TTC549 (cell line): ENCODE results near the gene PRKD1.
"Not testable (repeated sequence)": the region's sequence is repeated elsewhere in the genome, so short reads cannot be mapped to it uniquely, and the experiment has no call there.

Source experiments
- FAIRE-seq: peaks from 2 replicates; lab custom pipeline; 2012; peaks lifted over from hg19 to GRCh38; lab: Jason Lieb, UNC

PRKD1 gene

DNA sequence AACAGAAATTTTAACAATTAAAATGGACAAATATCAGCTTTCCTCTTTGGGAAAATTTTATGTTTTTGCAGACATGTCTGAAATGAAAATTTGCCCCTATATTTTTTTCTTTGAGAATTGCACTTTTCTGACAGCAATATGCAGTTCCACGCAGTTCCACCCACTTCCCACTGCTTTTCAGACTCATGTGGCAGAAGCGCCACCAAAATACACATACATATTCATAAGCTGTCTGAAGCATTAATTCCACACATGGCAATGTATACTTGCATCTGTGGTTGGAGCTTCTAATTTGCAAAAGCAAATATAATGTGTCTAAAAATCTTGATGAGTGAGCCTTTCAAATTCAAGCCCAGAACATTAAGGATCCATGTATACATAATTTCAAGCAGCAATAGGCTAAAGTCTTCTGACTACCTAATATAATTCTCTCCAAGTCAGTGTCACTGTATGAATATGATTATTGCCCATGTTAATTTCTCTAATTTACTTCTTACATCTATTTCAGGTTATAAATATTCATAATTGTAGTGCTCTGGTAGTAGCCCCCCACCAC lies 129.5 kb downstream of the PRKD1 start:
- no peak for FAIRE-seq

DNA sequence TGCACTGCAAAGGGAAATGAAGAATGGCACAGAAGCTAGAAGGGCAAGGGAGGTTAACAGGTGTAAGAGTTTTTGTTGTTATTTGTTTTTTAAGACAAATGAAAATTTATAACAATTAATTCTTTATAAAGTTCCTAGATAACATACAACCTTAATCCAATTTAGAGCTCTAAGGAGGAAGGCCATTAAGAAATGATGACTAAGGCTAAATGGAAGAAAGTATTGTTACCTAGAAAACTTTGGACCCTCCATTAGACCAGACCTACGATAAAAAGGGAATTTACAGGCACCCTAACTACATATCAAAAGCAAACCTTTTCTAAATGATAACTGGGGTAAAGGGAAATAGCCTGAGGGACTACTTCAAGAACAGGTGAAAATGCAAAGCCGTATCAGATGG lies 130.8 kb downstream of the PRKD1 start:
- no peak for FAIRE-seq

DNA sequence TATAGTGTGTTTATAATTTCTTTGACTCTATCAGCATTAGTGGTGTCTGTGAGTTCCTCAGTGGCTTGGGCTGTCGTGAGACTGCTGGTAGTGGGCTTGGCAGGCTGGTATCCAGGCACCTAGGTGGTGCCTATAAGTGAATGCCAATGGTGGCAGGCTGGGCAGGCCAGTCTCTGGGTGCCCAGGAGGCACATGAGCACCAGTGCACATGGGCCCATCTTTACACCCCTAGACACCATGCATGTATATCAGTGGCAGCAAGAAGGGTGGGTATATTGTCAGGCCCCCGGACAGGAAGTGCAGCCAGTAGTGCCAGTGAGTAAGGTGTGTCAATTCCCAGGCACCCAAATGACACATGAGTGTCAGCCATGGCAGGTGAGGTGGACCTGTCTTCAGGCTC lies 138.2 kb downstream of the PRKD1 start:
- no peak for FAIRE-seq

DNA sequence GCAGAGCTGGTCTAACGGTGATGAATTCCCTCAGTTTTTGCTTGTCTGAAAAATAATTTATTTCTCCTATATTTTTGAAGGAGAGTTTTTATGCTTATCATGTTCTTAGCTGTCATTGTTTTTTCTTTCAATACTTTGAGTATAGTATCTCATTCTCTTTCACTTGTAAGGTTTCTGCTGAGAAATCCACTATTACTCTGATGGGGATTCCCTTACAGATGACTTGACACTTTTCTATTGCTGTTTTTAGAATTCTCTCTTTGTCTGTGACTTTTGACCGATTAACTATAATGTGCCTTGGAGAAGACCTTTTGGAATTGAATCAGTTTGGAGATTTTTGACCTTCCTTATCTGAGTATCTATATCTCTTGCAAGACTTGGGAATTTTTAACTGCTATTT lies 139.6 kb downstream of the PRKD1 start:
- FAIRE-seq, result no peak

DNA sequence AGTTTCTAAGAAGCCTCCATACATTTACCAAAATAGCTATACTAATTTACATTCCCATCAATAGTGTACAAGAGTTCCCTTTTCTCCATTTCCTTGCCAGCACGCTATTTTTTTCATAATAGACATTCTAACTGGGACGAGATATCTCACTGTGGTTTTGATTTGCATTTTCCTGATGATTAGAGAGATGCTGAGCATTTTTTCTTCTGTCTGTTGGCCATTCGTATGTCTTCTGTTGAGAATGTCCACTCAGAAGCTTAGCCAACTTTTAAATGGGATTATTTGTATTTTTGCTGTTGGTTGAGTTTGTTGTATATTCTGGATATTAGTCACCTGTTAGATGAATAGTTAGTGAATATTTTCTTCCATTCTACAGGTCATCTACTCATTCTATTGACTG lies 144.1 kb downstream of the PRKD1 start:
- FAIRE-seq, result no peak

DNA sequence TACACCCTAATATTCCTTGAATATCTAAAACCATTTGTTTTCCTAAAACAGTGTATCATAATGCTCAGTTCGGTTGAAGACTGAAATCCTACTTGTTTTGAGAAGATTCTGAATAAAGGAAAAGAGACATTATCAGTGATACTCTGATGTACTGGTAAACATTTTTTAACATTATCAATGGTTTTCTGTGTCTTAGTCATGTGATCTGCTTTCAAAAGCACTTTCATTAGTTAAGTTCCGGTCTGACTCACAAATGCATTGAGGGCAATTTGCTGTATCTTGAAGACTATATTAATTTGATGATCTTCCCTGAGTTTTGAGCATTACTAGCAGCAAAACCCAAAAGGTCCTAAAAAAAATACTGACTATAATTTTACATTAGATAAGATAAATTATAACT lies 145.6 kb downstream of the PRKD1 start:
- no peak for FAIRE-seq

DNA sequence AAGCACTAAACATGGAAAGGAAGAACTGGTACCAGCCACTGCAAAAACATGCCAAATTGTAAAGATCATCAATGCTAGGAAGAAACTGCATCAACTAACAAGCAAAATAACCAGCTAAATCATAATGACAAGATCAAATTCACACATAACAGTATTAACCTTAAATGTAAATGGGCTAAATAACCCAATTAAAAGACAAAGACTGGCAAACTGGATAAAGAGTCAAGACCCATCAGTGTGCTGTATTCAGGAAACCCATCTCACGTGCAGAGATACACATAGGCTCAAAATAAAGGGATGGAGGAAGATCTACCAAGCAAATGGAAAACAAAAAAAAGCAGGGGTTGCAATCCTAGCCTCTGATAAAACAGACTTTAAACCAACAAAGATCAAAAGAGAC lies 150.5 kb downstream of the PRKD1 start:
- not testable (repeated sequence) for FAIRE-seq

DNA sequence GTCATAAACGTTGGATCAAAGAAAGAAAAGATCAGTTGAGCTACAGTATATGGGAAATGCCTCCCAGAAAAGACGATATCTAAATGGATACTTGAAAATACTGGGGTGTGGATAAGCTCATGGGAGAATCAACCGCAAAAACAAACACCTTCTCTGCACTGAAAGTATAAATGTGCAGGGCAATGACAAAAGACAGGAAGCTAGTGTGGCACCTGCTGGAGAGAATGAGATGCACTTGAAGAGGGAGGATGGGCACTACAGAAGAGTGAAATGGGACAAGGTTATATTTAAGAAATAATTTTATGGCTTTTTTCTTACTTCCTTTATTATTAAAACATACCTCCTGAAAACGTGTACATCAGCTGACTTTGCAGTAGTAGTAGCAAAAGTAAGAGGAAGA lies 153.7 kb downstream of the PRKD1 start:
- no peak for FAIRE-seq

DNA sequence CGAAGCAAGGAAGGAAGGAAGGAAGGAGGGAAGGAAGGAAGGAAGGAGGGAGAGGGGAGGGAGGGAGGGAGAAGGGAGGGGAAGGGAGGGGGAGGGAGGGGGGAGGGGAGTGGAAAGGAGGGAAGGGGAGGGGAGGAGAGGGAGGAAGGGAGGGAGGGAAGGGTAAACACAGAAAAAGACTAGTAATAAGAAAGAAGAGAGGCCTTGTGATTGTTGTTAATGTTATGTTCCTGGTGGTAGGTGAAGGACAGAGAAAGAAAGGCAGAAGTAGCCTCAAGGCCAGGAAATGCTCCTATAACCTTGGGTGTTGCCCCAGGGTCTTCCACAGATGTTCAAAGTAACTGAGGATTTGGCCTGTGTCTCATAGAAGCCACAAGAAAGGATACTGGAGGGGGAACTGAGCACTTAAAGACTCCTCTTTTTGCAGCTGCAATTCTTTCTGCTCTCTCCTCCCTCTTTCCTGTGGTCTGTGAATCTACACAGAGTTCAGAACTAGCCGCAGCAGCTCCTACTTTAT lies 164.2 kb downstream of the PRKD1 start:
- FAIRE-seq, result no peak

DNA sequence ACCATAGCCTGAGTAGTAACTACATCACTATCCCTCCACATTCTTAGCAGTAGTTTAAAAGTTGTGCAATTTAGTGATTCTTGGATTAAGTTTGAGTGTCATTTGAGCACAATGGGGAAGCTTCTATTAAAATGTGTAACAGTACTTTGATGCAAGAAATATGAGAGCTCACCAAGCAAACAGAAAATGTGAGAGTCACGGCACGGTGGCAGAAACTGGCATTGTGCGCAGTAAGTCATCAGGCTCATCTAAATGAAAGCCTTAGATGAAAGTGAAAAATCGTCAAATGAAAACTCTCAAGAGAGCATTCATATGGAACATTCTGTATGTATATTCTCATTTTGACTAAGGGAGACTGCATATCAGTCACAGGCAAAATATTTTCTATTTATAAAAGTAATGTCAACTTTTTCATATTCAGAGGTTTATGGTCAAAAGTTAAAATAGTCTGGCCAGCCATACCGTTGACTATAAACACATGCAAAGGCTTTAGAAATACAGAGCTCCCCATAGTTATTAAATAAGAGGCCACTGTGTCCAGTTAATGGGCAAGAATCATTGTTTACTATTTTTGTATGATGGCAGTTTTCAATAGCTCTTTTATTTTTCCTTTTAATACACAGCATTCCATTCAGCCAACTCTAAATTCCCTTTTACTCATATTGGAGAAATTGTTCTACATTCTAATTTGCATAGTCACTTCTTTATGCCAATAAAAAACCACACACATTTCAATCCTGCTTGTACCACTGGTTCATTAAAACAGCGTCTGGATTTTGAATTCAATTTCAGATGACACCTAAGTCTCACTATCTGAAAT lies 167.9 kb downstream of the PRKD1 start:
- FAIRE-seq, result no peak

DNA sequence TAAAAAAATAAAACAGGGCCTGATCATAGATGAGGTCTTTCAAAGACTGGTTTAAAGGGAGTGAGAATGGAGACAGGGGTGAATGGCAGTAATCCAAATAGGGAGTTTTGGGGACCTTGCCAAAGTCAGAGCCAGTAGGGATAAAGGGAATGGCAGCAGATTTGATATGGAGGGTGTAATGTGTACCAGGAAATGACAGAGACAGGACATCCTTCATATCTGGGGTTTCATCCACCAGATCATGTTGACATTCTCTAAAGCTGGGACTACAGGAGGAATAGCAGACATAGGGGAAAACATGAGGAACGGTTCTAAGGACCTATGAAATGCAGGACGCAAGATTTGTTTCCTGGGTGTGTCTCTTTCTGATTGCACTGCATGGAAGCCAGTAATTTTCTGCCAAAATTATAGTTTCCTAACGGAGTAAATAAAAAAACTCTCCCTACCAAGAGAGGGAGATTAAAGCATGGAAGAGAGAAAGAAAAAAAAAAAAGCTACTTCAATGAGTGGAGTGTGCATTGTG lies 169.9 kb downstream of the PRKD1 start:
- no peak for FAIRE-seq

DNA sequence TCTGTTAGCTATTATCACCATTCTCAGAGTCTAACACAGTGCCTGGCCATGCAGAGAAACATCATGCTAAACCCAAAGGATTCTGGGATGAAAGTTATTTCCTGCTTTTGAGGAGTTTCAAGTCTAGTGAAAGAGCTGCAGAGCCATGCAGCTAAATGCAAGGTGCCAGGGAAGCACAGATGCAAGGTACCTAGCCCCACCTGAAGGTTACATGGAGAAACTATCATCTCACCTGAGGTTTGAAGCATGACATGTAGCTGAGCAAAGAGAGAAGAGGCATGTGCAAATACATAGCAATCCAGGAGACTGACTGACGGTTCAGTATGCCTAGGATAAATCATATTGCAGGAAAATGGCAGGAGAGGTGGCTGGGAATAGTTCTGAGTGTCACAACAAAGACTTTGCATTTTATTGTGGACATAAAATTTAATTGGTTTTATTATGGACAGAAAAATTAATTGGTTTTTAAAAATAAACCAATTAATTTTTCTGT lies 170.4 kb downstream of the PRKD1 start:
- no peak for FAIRE-seq

DNA sequence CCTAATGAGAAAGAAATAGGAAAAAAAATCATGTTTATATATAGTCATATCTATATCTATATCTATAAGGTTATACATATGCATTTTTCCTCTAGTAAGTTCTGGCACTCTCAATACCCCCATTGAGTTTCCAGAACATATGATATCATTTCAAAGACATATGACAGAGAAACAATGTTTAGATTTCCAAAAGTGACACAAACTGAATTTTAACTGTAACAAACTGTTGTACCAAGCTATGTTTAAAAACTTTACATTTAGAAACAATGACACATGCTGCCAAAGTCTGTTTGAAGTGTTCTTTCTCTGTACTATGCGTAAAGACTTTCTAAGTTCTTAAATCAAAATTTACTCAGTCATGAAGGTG lies 171.6 kb downstream of the PRKD1 start:
- FAIRE-seq, result no peak

DNA sequence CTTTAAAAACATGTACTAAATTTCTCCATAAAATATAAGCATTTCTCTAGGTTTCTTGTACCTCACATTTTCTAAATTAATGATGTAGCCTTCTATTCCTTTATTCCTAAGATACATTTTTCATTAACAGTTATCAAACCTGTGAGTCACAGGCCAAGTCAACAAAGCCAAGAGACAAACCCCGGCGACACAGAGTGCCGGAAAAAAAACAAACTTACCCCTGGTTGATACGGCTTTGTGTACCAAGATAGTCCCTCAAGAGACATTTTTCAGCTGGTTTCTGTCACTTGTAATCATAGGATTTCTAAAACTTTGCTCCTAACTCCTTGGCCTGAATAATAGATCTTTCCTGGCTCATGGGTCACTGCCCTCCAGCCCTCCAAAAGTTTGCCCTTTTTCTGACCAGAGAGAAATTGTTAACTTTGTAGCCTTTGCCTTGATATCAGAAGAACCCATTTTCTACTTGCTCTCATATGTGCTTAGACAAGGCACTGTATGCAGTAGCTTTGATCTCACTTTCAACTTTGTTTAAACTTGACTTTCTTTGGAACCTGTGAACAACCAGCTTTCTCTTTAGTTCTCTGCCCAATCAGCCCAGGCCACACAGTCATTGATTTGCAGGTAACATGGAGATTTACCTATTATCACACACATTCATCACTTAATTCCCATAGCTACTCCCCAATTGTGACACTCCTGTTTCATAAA lies 172.2 kb downstream of the PRKD1 start:
- no peak for FAIRE-seq

DNA sequence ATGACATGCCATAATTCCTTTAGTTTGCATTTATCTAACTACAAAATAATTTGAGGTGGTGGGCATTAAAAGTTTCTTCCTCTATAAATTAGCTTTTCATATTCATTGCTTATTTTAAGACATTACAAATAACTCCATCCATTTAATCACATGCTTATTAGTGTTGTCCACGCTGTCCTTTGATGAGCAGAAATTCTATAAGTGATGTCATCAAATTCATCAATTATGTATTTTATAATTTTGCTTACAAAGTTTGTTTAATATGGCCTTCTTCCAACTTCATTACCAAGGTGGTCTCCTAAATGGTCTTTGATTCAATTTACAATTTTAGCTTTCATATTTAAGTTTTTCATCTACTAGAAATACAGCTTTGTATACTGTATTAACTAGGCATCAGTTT lies 173.5 kb downstream of the PRKD1 start:
- FAIRE-seq, result no peak

DNA sequence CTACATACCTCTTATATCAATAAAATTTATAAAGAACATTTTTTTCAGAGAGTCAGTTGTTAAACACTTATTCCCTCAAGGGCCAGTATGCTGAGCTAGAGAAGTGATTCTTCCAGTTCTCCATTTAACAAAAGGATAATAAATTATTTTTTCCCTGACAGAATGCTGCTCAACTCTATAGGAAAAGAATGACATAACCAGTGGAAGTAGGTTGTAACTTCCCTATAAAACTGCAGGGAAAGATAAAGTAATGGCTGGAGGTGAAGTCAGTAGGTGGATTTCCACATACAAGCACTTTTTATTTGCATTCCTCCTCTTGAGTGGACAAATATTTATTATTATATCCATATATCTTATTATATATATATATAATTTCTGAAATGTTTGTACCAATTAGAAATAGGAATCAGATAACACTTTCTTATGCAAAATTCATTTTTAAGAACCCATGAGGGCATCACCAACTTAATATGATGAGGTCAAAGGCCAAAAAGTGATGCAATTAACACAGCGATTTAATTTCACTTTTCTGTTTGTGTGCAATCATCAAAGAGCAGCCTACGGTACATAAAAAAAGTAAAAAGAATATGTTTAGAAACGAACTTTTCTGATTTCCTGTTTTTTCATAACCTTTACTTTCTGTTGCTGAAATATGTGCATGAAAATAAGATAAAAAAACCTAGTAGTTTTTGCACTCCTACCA lies 175.3 kb downstream of the PRKD1 start:
- no peak for FAIRE-seq

DNA sequence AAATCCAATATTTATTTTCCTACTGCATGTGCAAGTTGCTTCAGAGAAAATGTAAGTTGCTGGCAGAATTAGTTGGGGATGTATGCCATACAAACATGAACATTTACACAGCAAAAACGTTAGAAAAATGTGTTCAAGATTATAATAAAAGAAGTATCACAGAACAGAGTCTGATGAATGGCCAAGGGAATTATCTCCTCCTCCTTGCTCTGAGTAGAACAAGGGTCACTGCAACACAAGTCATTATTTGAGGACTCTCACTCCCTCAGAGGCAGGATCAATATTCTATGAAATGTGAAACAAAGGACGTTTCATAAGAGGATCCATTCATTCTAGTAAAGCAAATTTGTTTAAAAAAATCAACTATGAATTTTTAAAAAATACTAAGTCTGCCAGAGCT lies 177.8 kb downstream of the PRKD1 start:
- no peak for FAIRE-seq

DNA sequence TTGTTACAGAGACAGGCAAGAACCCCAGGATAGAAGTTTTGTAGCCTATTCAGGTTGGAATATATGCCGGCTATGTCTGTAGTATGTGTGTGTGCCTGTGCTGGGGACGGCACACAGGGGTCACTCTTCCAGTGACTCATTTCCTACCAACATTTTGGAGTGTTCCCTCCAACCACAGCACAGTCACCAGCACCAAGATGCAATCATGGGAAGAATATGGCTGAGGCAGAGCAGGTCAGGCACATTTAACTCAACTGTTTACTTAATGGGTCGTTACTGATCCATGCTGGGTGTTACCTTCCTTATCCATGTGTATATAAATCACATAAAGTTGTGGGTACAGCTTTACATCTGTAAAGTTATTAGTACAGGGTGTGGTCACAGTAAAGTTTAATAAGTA lies 178.3 kb downstream of the PRKD1 start:
- FAIRE-seq, result no peak

DNA sequence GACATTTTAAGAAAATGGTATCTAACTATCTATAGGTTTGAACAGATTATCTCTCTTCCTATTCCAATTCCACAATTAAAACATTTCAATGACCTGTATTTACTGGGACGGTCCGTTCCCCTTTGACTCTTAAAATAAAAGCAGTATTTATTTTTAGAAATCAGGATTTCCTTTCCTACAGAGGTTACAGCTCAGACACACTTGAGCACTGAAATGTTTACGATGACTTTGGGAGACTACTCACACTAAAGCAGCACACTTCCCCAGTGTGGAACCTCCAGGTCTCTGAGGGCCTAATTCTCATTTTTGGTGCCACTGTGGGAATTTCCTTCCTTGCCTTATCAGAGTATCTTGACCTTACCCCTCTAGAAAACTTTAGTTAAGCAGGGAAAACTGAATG lies 181.8 kb downstream of the PRKD1 start:
- FAIRE-seq, result no peak

DNA sequence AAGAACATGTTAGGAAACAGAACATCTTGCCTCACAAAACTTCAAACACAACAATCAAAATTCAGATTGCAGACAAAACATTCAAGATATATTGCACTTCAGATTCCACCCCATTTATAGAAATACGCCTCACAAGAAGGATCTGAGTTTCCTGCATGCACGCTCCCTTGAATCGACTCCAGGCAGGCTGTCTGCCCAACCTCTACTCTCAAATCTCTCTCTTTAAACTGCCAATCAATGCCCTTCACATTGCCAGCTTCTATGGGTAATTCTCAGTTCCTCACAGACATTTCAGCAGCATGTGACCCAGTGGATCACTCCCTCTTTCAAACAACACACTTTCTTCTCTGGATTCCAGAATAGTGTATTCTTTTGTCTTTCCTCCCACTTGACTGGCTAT lies 184.1 kb downstream of the PRKD1 start:
- no peak for FAIRE-seq

DNA sequence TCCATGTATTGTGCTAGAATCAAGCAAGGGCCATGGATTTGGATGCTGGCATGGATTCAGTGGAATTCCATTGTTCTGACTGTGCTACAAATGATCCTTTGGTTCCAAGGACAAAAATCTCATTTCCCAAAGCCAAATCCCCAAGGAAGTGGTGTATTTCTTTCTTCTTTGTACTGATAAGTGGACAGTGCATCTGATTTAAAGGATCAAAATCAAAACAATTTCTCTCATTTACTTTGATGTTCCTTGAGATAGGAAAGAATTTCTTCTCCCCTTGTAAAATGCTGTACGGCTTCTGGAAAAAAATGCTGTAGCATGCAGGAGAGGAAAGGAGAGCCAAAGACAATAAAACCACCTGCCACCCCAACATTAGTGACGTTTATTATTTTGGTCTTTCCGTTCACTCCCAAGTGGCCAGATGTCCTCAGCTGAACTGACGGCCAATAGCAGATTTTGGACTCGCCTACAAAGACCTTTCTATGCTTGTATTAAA lies 185.7 kb downstream of the PRKD1 start:
- FAIRE-seq, result no peak

DNA sequence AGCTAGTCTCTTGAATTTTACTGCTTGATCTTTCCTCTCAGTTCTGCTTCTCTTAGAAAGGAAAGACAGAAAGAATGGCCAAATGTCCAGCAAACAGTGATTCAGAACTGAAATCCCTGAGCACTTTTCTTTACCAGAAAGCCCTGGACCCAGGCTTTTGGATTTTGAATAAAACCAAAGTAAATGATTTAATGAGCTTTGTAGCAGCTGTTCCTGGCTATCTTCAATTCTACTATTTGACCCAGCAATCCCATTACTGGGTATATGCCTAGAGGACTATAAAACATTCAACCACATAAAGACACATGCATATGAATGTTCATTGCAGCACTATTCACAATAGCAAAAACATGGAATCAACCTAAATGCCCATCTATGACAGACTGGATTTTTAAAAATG lies 187.2 kb downstream of the PRKD1 start:
- FAIRE-seq, result no peak
